Suppressor macrophage treated with lipopolysaccharide for 1 hour (primary cell): ENCODE measurements around the gene NRAS.

Source experiments
- DNase-seq, 3 donors: peaks; one replicate each; pipeline ENCODE4 v3.0.0-alpha.2; 2020 to 2022

Gene NRAS

DNA sequence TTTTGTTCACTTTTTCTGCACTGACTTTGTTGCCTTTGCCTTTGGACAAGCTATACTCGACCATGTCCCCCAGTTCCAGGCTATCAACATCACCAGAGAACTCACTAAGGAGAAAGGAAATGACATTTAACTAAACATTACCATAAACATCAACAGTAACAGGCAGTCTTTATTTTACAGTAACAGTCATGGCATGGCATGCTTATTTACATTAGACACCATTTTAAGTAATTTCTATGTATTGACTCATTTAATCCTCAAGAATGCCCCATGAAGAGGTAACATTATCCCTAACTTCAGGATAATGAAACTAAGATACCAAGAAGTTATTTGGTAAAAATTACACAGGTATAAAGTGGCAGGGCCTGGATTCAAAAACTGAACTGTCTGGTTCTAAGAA, 8.7 kb upstream of the NRAS start:
- DNase-seq: no peak

DNA sequence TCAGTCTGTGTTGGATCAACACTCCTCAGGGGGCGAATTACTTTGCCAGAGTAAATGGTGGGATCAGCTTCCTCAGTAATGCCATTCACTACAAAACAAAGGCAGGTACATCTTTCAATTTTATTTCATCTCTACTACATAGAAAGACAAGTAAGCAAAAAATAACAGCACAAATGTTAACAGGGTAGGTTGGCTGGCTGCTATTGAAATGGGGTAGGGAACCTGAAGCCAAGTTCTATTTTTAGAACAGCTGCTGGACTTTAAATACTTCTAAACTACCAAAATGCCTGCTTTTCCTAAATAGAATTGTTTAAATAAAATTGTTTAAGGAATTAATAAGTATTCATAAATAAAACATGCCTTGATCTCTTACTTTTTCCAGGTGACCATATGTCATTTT, 7.3 kb upstream of the NRAS start:
- no peak for DNase-seq

DNA sequence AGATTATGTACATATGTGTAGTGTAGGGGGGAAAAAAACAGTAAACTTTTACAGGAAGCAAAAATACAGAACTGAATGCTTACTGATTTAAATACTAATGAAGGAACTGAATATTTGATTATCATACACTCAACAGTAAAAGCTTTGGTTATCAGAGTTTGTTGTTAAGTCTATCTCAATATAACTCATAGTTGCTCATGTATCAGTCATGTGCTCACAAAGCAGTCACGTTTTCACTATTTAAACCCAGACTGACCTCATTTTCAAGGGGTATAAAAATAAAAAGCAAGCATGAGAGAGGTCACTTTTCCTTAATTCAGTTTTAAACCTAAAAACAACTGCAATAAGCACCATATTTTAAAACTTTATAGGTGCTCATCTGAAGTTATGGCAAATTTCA, 6.9 kb upstream of the NRAS start:
- no peak for DNase-seq

DNA sequence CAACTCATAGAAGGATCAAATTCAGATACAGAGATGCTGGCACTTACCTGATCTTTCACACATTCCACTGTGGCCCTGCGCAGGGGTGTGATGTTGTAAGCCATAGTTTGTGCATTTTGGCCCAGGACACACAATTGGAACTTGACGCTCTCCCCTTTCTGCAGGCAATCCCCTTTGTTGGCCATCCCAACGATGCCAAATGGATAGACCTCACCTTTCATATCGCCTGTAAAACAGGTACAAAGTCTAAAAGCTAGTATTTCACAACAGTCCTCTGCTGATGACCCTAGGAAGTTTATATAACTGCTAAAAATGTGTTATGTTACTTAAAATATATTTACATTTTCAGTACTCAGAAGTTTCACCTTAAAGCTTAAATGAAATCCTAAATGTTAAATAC, 3.9 kb upstream of the NRAS start:
- no peak for DNase-seq

DNA sequence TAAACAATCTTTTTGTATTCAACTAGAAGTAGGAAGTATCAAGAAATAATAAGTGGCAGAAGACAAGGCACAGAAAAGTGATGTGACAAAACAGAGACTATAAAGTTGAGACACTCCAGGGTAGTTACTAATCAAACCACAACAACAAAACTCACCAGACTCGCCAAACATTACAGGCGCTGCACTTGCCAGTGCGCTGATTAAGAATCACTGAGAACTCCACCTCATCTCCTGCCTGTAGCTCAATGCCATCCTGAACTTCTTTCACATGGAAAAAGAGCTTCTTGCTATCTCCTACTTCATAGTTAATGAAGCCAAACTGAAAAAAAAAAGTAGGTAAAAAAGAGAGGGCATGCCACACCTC, 2.8 kb upstream of the NRAS start:
- DNase-seq: no peak

DNA sequence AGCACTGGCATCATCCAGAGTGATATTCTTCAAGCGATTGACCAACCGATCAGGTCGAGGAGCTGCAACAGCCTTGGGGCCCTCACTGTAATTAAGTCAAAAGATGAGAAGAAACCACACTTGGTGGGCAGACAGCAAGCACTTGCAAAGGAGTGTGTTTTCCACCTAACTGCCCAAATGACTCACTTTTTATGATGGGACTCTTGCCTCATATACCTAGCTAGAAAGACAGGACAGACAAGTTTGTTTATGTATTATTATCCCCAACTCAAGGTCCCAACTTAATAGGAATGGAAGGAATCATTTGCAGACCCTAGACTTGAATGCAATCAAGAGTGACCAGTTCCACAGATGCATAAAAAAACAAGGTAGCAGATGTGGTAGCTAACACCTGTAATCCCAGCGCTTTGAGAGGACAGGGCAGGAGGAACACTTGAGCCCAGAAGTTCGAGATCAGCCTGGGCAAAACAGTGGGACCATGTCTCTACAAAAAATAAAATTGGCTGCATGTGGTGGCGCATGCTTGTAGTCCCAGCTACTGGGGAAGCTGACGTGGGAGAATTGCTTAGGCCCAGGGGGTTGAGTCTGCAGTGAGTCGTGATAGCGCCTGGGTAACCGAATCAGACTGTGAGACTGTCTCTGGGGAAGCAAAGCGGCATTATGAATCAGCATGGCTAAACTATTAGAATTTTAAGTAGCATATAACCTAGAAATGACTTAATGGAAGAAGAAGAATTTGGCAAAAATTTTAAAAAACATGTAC, 2.3 kb upstream of the NRAS start:
- peak; percentile 10 to 37 (median 21) for DNase-seq

DNA sequence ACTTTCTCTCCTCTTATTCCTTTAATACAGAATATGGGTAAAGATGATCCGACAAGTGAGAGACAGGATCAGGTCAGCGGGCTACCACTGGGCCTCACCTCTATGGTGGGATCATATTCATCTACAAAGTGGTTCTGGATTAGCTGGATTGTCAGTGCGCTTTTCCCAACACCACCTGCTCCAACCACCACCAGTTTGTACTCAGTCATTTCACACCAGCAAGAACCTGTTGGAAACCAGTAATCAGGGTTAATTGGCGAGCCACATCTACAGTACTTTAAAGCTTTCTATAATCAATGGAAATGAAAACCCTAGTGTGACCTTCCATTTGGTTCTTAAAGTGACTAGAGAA, 643 bp downstream of the NRAS start:
- DNase-seq: no peak

DNA sequence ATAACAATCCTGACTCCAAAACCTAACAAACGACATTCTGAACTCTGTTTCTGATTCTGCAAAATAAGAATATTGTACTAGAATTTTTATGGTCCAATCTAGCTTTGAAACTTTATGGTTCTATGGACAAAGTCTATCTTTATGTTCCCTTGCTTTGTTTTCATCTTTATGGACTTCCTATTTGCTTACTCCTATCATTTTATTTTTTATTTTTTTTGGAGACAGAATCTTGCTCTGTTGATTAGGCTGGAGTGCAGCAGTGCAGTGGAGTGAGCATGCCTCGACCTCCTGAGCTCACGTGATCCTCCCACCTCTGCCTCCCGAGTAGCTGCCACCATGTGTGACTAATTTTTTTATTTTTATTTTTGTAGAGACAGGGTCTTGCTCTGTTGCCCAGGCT, 3.6 kb downstream of the NRAS start:
- DNase-seq: no peak

DNA sequence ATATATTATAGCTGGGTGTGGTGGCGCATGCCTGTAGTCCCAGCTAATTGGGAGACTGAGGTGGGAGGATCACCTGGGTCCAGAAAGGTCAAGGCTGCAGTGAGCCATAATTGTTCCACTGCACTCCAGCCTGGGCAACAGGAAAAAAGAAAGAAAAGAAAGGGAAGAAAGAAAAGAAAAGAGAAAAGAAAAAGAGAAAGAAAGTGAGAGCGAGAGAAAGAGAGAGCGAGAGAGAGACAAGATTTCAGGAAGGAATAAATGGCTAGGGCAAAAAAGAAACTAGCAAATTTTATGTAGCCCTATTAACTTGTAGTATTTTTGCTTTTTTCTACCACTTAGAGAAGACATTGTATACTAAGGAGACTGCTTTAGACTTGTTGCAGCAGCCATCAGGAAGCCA, 6.2 kb downstream of the NRAS start:
- no peak for DNase-seq

DNA sequence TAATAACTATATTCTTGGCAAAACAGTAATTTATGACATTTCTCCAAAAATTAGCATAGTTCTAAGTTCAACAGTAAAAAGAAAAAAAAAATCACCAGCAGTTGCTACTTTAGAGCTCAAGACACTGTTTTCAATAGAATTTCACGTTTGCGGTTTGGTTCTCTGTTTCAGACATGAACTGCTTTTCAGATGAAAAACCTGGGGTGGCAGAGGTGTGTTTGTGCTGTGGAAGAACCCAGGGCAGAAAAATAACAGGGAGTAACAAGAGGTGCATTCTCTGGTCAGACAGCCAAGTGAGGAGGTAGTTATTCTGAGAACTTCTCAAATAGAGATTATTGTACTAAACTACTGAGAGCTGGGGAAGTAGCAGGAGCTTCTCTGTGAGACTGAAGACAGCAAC, 9.0 kb downstream of the NRAS start:
- no peak for DNase-seq

DNA sequence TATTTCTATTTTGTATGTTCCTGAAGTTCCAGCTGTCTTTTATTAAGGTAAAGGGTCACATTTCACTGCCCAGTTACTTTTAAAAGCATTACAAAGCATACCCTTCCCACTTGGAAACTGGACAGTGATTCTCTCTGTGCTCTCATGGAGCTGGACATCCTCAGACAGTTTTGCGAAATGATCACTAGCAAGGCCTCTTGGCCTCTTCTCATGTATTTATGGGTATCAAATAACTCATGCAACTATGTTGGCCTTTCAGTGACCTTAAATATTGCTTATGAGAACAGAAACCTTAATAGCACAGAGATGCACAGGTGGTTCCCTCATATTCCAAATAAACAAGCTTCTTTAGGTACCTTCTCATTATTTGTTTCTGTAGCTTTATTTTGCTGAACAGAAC, 13.3 kb downstream of the NRAS start:
- no peak for DNase-seq

DNA sequence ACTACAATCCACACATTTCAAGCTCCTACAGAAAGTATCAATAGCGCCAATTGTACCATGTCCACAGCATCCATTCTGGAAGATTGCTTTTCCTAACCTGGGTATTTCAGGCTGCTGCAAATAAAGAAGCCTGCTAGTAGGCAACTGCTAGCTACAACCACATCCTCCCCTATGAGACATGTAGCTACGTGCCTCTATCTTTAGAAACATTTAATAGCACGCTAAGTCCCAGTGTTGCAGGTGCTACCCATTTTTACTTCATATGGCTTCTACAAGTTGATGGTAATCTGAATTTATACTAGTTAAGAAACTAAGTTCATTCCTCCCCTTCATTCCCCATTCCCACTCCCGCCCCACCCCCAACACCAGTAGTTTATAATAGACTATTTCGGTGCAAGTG, 13.8 kb downstream of the NRAS start:
- no peak for DNase-seq

DNA sequence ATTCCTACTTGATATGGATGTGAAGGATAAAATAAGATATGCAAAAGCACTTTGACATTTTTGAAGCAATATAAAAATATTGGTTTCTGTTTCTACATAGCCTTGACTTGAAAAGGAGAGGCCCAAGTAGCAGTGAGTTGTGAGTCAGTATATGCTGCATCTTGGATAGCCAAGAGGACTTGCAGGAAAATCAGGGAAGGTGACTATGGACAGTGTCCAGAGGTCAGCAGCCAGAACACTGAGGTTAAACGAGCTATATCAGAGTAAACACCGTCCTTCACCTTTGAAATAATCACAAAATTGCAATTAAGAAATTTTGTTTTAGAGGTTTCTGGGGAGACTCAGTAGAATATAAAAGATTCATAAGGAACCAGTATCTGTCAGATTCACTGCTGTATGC, 14.6 kb downstream of the NRAS start:
- no peak for DNase-seq

DNA sequence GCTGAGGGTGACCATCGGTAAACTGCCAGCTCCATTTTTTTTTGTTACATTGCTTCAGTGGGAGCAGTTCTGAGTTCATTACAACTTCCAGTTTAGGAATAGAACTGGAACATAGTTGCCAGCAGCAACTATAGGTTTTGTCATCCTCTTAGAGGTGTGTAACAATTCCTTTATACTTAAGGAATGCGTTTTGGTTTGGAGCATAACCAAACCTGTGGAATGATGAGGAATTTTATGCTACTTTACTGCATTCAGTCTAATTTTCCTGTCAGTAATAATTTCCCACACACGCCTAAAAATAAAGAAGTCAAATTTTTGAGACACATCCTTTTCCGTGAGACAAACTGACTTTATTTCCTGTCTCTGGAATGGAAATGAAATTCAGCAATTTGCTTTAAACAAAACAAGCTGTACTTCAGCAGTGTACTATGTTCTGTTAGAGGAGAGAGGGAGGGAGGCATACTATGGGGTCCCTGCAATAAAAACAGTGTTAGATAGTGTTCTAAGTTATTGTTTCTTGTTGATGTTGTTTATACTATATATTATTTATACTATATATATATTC, 16.5 kb downstream of the NRAS start:
- no peak for DNase-seq

DNA sequence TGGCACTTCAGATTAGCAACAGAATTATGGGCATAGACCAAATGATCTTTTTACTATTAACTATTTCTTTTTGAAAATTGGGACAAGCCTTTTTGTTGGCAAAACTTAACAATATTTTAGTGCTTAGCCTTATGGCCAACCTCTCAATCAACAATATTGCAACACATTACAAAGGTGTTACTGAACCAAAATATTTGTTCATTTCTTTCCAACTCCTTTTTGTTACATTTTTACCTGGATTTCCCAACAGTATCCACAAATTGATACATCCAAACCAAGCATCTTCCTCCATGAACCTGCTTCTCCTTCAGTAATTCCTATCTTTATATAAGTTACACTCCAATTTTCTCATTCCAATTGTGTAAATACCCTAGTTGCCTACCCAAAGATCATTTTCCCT, 19.8 kb downstream of the NRAS start:
- no peak for DNase-seq

DNA sequence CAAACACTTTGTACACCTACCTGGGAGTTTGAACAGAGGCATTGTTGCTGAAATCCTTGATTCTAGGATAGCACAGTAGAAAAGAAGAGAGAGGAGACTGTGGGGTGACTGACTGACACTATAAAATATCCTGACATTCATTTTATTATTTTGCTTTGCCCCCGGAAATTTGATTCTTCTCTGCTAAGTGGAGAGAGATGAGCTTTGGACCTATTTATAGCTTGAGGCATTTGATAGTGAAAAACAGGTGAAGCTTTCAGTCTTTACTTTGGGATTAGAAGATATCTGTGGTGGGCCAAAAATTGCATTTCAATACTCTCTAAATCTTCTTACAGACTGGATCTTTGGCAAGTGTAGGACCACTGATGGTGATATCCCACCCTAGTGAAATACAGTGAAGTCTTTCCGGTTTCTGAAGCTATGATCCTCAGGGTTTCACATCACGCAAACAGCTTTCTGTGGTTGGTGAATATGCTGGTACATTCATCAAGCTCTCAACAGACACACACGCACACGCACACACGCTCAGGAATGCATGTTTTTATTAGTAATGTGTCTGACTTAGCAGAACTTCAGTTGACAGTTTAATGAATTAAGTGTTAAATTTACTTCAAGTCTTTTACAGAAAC, 21.0 kb downstream of the NRAS start, which contains the start of gene AMPD1:
AMPD1 (minus strand) TSS at position 117 of the 629 bp plus-strand sequence; CDS start at position 42, 75 bp downstream.
- DNase-seq: no peak

DNA sequence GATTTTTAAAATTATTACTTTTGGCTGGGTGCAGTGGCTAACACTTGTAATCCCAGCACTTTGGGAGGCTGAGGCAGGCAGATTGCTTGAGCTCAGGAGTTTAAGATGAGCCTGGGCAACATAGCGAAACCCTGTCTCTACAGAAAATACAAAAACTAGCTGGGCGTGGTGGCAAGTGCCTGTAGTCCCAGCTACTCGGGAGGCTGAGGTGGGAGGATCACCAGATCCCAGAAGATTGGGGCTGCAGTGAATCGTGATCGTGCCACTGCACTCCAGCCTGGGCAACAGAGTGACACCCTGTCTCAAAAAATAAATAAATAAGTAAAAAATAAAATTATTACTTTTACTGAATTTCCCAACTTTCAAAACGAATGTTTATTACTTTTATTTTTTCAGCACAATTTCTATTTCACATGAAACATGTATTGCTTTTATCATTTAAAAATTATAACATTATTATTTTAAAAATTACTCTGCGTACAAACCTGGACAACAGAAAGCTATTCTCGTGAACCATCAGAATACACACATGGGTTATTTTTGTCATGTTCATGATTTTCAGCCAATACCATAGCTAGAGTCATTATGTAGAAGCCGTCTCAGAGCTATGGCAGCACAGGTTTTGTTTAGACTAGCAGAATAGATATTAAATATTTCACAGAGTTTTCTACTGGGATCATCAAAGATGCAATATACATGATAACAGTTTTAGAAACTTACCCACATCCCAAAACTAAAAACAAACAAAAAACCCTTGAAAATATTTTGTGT, 21.8 kb downstream of the NRAS start:
- no peak for DNase-seq

DNA sequence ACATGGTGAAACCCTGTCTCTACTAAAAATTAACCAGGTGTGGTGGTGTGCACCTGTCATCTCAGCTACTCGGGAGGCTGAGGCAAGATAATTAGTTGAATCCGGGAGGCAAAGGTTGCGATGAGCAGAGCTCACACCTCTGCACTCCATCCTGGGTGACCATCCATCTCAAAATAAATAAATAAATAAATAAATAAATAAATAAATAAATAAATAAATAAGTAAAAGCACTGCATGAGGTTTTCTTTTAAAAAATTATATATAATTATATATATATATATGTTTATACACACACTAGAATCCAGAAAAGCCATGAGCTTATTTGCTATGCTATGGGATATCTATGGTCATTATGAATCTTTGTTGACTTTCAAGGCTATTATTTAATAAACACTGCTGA, 23.6 kb downstream of the NRAS start:
- DNase-seq: no peak

DNA sequence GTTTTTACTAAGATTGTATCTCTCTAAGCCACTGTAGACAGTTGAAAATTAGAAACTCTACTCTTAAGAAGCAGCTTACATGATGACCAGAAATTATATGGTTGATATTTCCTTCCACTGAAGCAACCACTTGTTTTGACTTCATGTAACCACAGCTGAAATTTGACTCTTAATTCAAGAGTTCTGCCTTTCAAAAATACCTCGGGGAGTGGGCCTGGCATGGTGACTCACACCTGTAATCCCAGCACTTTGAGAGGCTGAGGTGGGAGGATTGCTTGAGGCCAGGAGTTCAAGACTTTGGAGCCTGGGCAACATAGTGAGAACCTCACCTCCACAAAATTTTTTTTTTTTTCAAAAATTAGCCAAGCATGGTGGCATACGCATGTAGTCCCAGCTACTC, 25.5 kb downstream of the NRAS start:
- no peak for DNase-seq

DNA sequence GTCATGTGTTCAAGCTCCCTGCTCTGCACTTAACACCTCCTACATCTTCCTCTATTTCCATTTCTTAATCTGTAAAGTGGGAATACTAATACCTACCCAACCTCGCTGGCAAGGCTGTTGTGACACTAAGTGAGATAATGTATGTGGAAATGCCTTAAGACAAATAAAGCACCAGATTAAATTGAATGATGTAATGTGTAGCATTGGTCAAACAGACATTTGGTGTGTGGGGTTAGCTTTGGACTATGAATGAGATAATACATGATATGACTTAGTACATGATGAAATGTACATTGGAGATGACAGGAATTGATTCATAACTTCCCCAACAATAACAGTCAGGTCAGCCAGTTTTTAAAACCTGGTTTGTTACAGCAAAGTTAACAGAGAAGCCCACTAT, 26.4 kb downstream of the NRAS start:
- peak in 1 of 3 donors; percentile 14 for DNase-seq

DNA sequence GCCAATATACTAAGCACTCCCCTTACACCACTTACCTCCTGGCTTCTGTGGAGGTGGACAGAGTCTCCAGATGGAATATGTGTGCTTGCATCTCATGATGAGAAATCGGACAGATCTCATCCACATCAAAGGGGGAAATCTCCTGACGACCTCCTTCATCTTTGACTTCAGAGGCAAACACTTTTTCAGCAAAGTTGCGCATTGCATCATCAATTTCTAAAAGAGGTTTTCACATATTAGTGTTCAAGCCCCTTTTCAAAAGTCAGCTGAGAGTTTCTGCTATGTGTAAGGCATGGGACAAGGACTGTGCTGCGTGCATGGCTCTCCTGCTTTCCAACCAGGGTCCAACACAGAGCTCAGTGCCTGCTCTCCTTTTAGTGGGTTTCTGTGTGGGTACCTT, 28.0 kb downstream of the NRAS start:
- DNase-seq: no peak

DNA sequence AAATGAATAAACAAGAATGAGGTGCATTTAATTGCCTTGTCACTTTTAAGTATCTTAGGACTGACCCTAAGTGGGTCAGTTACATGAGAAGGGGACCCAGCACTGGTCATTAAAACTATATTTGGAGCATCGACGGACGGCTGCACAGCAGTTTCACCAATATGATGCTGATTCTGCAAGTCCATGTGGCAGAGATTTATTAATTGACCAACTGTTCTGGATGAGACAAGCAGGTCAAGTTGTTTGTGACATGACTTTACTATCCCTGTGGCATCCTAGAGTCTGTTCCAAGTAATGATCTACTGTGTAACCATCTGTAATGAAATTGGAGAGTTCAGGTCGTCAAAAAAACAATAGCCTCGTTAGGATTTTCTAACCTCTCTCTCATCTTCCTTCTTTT, 30.7 kb downstream of the NRAS start:
- DNase-seq: no peak

DNA sequence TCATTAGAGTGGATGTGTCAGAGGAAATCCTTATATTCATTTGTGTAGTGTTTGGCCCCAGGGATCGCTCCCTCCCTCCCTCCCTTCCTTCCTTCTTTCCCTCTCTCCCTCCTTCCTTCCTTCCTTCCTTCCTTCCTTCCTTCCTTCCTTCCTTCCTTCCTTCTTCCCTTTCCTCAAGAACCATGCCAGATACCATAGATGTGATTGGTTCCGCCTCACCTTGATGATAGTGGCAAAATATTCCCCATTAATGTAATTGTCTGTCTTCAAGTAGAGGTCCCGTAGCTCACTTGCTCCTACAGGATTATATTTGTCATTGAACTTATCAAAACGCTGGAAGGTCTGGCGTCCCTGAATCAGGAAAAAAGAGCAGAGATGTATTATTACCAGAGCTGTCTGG, 38.9 kb downstream of the NRAS start:
- no peak for DNase-seq

DNA sequence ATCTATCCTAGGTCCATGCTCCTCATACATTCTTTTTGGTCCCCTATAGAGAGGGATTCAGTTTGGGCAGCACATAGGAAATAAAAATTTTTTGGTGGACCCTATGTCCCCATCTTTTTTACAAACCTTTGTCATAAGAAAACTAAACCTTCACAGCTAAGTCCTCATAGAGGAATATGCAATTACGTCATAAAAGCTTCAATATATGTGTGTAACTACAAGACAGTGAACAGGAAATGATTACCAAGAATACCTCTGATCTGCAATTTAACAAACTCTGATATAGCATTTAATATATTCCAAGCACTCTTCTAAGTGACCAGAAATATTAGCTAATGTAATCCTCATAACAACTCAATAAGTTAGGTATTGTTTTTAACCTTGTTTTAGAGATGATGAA, 40.5 kb downstream of the NRAS start:
- DNase-seq: no peak
